ENCODE measurements around the gene C1D.
"Not testable (repeated sequence)": the region's sequence is repeated elsewhere in the genome, so short reads cannot be mapped to it uniquely, and the experiment has no call there.

Gene C1D

DNA sequence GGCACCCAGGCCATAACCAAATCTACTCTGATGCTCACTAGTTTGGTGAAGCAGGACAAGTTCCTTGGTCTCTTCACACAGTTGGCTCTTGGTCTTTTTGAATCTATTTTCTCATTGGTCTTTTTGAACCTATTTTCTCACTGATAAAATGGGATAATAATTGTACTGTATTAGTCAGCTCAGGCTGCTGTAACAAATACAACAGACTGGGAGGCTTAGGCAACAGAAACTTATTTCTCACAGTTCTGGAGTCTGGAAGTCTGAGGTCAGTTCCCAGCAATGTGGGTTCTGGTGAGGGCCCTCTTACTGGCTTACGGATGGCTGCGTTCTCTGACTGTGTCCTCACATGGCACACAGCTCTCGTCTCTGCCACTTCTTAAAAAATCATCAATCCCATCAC, 63.5 kb downstream of the C1D start:
- DNase-seq (ENCODE audit: low read depth): no peak

DNA sequence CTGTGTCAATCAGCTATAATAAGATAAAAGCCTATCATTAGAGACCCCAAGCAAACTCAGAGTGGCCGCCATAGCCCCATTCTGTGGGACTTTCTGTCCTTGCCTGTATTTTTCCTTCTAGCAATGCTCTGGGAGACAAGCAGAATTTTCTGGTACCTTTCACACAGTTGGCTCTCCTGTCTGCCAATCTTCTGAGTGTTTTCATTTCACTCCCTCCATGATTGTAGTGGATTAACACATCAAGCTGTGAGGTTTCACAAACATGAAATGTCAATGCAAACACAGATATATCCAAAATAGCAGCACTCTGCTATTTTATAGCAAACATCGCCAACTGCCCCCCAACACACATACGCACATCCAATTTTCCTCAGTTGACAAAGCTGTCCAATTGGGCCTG, 64.9 kb downstream of the C1D start:
- DNase-seq (ENCODE audit: low read depth): no peak

DNA sequence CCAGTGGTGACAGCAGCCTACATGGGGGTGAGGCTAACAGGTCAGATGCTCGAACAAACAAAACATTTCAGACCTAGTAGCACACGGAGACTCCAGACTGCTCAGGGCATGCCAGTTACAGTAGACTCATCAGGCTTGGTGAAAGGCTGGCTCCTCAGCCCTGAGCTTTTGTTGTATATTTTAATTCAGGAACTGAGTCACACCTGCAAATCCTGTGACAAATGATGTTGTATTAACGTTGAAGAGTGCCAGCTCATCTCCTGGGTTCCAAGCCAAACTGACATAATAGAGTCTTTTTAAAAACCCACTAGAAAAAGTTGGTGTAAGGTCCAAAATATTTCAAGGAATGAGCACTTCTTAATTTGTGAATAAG, 65.3 kb downstream of the C1D start:
- peak; percentile 45 for DNase-seq (ENCODE audit: low read depth)

DNA sequence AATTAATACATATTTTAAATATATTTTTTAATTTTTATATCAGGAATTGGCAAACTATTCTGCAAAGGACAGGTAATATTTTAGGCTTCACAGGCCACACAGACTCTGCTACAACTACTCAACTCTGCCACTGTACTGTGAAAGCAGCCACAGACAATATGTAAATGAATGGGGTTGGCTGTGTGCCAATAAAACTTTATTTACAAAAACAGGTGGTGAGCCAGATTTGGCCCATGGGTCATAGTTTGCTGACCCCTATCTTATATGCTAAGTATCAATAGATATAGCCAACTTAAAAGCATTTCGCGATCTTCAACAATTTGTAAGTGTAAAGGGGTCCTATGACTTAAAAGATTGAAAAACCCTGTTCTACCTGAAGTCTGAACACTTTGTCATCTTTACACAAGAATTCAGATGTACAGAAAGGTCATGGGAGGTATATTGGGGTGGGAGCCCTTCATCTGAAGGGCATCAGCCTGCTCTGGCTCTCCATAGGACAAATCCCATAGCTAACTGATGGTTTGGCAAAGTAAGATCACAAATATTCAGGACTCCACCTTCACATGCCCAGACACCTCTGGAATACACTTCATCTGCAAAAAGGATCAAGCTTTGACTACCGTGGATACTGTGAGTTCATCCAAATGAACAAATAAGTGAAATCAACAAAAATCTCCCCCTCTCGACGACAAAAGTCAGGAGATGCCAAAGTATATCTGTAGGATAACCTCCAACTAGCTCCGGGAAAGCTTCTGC, 65.9 kb downstream of the C1D start:
- no peak for DNase-seq (ENCODE audit: low read depth)

DNA sequence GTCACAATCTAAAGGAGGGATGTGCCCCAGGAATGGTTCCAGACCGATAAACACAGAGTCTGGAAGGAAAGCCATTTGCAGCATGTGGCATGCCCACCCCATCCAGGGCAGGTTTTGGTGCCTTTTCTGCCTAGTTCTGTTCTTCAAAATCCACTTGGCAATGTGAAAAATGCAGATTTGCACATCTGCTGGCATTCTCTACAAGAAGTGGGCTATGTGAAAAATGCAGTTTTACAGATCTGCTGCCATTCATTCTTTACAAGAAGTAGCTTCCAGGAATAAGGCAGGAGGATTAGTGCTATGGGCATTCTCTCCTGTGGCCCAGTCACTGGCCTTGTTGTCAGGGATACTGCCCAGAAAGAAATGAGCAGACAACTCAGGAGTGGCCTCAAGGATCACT, 68.1 kb downstream of the C1D start:
- no peak for DNase-seq (ENCODE audit: low read depth)

DNA sequence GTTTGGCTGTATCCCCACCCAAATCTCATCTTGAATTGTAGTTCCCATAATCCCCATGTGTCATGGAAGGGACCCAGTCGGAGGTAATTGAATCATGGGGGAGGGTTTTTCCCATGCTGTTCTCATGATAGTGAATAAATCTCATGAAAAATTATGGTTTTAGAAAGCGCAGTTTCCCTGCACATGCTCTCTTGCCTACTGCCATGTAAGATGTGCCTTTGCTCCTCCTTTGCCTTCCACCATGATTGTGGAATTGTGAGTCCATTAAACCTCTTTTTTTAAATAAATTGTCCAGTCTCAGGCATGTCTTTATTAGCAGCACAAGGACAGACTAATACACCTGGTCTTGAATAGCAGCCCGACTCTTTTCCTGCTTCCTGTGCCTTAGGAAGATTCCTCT, 68.7 kb downstream of the C1D start:
- DNase-seq (ENCODE audit: low read depth): not testable (repeated sequence)

DNA sequence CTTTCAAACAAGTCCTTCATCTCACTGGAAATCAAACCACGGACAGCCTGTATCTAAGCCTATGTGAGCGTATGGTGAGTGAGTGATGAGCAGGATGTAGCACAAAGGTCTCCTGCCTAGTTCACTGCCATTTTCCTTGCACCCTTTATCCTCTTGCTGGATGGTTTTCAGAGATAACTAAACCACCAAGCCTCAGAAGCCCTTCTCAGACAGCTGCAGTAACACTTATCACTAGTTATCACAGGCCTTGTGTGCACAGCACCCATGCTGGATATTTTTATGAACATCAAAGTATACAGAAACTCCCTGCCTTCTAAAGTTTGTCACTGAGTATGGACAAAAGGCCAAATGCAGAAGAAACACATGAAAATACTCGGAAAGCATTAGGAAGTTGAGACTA, 69.5 kb downstream of the C1D start:
- no peak for DNase-seq (ENCODE audit: low read depth)

DNA sequence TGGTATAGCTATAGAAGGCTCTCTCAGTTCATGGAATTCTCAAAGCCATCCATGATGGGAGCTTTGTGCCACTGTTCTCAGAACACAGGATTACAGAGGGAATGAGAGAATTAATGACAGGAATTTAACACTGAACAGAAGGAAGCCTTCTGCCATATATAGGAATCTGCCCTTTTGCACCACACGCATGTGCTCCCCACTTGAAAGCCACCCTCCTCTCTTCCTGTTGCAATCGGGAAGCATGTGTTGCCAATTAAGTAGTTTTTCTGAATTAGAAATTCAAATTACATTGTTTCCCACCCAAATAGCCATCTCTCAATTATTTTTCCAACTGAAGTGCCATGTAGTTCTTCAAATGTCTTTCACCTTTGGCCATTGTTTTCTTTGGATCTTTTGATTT, 71.3 kb downstream of the C1D start:
- DNase-seq (ENCODE audit: low read depth): no peak

All from stromal cell of bone marrow (primary cell).